GM12874 (cell line): ENCODE measurements around the gene PCSK6.

Experiments
- TF ChIP-seq, protein P1 (sequence below): IDR thresholded peaks from 2 replicates; pipeline ENCODE4 v1.5.1; 2011; ENCODE audit warnings: low read depth, mild to moderate bottlenecking, control low read depth, low read length, moderate library complexity; ENCODE audit not compliant: insufficient read depth

PCSK6 gene

DNA sequence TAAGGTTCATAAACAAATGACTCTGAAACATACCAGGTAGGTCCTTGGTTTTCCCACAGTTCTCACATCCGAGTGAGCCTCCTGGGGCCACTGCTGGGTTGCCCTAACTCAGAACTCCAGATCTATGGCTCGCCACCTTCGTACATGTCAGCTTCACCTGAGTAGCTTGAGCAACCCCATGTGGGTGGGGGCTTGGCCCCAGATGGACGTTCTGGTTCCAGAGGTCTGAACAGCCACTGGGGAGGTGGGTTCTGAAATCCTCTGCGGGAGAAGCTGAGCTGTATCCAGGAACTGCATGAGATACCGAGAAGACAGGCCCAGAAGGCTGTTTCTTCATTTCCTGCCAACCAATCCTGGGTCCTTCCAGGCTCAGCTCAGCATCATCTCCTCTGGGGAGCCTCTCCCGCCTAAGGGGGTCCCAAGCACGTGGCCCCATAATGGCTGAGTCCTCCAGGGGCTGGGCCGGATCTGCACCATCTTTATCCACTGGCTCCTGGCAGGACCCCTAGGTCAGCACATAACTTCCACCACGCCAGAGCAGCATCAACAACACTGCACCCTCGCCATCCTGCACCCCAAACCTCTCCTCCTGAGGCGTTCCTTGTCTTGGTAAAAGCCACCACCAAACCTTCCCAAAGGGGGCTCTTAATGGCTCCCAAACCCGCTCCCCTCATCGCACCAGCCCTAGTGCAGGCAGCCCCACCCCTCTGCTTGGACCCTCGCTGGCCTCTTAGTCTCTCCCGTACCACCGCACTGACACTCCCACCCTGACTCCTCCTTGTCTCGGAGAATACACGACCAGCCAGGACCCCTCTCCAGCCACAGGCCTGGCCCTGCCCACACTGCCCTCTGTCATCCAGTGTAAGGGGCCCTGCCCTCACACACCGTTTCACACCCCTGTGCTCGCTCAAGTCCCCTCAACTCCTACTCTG is 39.8 kb downstream of the PCSK6 start:
- TF ChIP-seq, protein P1, sequence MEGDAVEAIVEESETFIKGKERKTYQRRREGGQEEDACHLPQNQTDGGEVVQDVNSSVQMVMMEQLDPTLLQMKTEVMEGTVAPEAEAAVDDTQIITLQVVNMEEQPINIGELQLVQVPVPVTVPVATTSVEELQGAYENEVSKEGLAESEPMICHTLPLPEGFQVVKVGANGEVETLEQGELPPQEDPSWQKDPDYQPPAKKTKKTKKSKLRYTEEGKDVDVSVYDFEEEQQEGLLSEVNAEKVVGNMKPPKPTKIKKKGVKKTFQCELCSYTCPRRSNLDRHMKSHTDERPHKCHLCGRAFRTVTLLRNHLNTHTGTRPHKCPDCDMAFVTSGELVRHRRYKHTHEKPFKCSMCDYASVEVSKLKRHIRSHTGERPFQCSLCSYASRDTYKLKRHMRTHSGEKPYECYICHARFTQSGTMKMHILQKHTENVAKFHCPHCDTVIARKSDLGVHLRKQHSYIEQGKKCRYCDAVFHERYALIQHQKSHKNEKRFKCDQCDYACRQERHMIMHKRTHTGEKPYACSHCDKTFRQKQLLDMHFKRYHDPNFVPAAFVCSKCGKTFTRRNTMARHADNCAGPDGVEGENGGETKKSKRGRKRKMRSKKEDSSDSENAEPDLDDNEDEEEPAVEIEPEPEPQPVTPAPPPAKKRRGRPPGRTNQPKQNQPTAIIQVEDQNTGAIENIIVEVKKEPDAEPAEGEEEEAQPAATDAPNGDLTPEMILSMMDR: no peak

DNA sequence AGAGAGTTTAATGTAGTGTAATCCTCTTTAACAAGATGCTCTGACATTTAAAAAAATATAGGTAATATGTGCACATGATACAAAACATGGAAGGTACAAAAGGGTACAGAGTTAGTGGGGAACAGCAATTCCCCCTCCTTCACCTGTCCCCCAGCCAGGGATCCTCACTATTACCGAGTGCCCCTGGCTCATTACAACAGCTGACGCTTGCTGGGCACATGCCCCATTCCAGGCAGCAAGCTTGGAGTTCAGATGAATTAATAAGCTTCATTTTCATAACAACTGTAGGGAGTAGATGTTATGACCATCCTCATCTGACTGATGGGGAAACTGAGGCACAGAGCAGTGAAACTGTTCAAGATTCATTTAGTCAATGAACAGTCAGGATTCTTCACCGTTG is 41.2 kb downstream of the PCSK6 start:
- TF ChIP-seq, protein P1: no peak

DNA sequence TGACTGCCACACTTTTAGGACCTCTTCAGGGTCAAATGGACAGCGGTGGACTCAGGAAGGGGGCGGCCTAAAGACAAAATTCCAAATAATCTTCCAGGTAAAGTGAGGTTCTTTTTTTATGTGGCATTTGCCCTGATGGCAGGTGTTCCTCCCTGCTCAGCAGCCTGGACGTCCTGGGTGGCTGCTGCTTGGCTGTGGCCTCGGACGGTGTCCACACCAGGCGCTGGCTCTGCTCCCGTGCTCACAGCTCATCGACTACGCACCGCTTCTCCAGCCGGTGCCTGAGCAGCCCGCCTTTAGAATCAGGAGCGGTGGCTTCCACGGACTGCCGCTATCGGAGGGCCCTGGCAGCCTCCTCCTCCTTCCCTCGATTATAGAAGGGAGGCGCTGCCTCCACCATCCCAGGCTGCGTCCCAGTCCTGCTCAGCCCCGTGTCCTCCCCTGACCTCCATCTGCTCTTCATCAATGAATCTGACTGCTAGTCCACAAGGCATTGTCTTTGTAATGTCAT is 41.9 kb downstream of the PCSK6 start:
- TF ChIP-seq, protein P1: no peak

DNA sequence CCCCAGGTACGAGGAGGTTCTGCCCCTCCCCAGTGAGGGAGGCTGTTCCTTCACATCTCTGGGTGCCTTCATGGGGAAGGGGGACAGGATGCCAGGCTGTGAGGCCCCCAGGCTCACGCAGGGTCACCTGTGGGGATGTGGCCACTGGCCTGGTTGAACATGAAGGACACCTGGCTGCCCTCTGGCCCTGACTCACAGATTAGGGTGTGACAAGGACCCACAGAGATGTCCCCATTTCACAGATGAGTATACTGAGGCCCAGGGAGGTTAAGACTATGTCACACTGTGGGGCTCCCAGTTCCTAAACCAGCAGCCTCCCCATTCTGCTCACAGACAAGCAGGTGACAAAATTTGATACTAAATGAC is 42.4 kb downstream of the PCSK6 start:
- TF ChIP-seq, protein P1: no peak

DNA sequence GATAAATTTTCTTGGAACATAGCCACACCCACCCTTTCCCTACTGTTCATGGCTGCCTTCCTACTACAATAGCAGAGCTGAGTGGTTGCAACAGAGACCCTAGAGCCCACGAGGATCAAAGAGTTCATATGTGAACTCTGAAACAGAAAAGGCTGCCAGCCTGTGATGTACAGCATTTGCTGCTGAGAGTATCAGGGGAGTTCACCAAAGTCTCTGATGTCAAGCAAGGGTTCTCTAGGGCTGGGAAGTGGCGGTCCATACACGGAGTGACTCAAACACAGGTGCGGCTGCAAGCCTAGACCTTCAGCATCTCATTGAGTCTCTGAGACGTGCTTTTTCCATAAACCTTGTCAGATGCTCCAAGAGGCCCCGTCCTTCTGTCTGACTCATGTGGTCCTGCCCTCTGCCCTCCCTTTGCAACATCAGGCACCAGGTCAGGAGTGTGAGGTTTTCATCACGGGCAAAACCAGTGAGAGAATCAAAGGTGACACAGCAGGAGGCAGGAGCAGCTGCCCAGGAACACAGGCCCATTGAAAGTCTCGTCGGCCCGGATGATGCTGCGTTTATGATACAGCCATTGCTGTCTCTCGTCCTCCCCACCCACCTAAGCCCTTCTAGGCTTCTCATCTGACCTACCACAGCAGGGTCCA is 42.9 kb downstream of the PCSK6 start:
- TF ChIP-seq, protein P1: no peak

DNA sequence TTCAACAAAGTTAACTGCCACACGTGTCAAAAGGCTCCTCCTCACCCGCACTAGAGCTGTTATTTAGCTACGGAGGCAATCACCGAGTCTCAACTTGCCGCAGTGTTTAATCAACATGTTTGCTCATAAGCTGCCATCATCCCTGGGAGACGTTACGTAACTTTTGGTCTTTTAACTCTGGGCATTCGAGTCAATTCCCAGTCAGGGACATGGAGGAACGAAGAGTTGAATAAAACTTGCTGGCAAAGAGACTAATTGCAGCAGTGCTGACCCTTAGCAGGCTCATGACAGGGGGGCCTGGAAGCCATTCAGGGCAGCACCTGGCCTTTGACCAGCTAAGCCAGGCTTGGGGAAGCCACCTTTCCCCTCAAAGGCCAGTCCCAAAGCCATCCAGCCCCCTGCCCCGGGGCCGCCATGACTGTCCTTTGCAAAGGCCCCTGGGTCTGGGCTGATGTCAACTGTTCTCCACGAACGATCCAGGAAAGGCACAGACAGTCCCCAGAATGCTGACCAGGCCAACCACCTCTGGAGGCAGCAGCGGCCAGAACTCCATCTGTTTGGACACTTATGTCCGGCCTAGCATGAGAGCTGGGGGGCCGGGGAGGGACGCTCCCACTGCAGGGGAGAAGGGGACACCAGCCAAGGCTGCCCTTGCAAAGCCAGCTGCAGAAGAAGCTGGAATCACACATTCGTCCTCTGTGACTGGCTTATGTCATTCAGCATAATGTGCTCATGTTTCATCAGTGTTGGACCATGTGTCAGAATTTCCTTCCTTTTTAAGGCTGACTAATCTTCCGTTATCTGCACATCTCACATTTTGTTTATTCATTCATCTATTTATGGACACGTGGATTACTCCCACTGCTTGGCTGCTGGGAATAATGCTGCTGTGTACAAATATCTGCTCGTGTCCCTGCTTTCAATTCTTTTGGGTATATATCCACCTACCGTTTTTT is 43.7 kb downstream of the PCSK6 start:
- TF ChIP-seq, protein P1: no peak
